HEK293 (cell line): Measurements from ENCODE around the gene ZNF594.

Experiments used
- CTCF ChIA-PET: fragments of 350-600 bp; formaldehyde crosslinking; extraction: SDS; loops from one replicate; lab custom pipeline; 2021; ENCODE audit warnings: antibody characterized with exemption; lab: Yijun Ruan, JAX
- POLR2A ChIA-PET: fragments of 300-600 bp; formaldehyde crosslinking; extraction: SDS; loops from one replicate; lab custom pipeline; 2020; ENCODE audit warnings: antibody characterized with exemption, inconsistent platforms; lab: Yijun Ruan, JAX
- H3K27ac ChIP-seq: fragments of 200-500 bp; sonication (Bioruptor generic); 2 replicates; pipeline ENCODE4 v1.5.1; 2014; ENCODE audit warnings: low read depth, low read length, control low read depth, inconsistent platforms; ENCODE audit errors: extremely low read depth
- H3K36me3 ChIP-seq, 2 experiments: fragments of 200-500 bp in 1 of 2; sonication (Bioruptor generic) in 1 of 2; 1 replicate in 1 of 2; 2 replicates in 1 of 2; pipeline ENCODE4 v1.5.1; 2014 to 2017; ENCODE audit warnings: inconsistent platforms in 2 of 2, low read length in 2 of 2; ENCODE audit not compliant: control insufficient read depth in 2 of 2, insufficient read depth in 1 of 2
- H3K4me1 ChIP-seq: fragments of 200-500 bp; sonication (Bioruptor generic); 2 replicates; pipeline ENCODE4 v1.5.1; 2014; ENCODE audit warnings: mild to moderate bottlenecking, low read length, inconsistent platforms; ENCODE audit not compliant: control insufficient read depth, insufficient read depth
- H3K4me3 ChIP-seq: 2 replicates; pipeline ENCODE4 v1.5.1; 2011; ENCODE audit warnings: low read depth, mild to moderate bottlenecking, control low read depth, low read length, moderate library complexity
- H3K9me3 ChIP-seq: fragments of 200-500 bp; sonication (Bioruptor generic); 2 replicates; pipeline ENCODE4 v1.5.1; 2014; ENCODE audit warnings: low read depth, low read length, inconsistent platforms; ENCODE audit not compliant: control insufficient read depth, insufficient read depth
- HOXD13 ChIP-seq: sonication (generic); formaldehyde crosslinking; IDR thresholded peaks from 2 replicates; pipeline ENCODE4 v1.8.0; 2022; ENCODE audit warnings: missing genetic modification reagents, borderline replicate concordance
- PRDM2 ChIP-seq: fragments of 450-650 bp; formaldehyde crosslinking; IDR thresholded peaks from 2 replicates; pipeline ENCODE4 v1.5.1; 2016; ENCODE audit warnings: missing biosample characterization, missing genetic modification characterization, borderline replicate concordance
- SALL2 ChIP-seq: fragments of 450-650 bp; formaldehyde crosslinking; IDR thresholded peaks from 2 replicates; pipeline ENCODE4 v1.5.0; 2017; ENCODE audit warnings: missing biosample characterization, mild to moderate bottlenecking, missing genetic modification characterization, borderline replicate concordance
- SETDB1 ChIP-seq: IDR thresholded peaks from one replicate; pipeline ENCODE4 v1.6.1; 2017; ENCODE audit warnings: mild to moderate bottlenecking, low read length, moderate library complexity, mixed read lengths; ENCODE audit not compliant: insufficient read length
- SP3 ChIP-seq: fragments of 450-650 bp; formaldehyde crosslinking; IDR thresholded peaks from 2 replicates; pipeline ENCODE4 v1.5.1; 2016; ENCODE audit warnings: missing biosample characterization, missing genetic modification characterization
- ZNF114 ChIP-seq: fragments of 450-650 bp; formaldehyde crosslinking; IDR thresholded peaks from 2 replicates; pipeline ENCODE4 v1.5.0; 2017; ENCODE audit warnings: missing biosample characterization, missing genetic modification characterization
- ZNF132 ChIP-seq: fragments of 450-650 bp; formaldehyde crosslinking; IDR thresholded peaks from 2 replicates; pipeline ENCODE4 v1.5.1; 2017; ENCODE audit warnings: missing biosample characterization, missing genetic modification characterization, borderline replicate concordance
- ZNF133 ChIP-seq: fragments of 450-650 bp; formaldehyde crosslinking; IDR thresholded peaks from 2 replicates; pipeline ENCODE4 v1.5.1; 2016; ENCODE audit warnings: missing biosample characterization, missing genetic modification characterization
- ZNF175 ChIP-seq: fragments of 450-650 bp; formaldehyde crosslinking; IDR thresholded peaks from 2 replicates; pipeline ENCODE4 v1.5.1; 2016; ENCODE audit warnings: missing biosample characterization, missing genetic modification characterization
- ZNF184 ChIP-seq: fragments of 450-650 bp; IDR thresholded peaks from 2 replicates; pipeline ENCODE4 v1.5.1; 2018; ENCODE audit warnings: missing biosample characterization, mild to moderate bottlenecking, missing genetic modification characterization
- ZNF24 ChIP-seq: fragments of 450-650 bp; formaldehyde crosslinking; IDR thresholded peaks from 2 replicates; pipeline ENCODE4 v1.5.1; 2016; ENCODE audit warnings: missing biosample characterization, missing genetic modification characterization
- ZNF341 ChIP-seq: fragments of 450-650 bp; formaldehyde crosslinking; IDR thresholded peaks from 2 replicates; pipeline ENCODE4; 2016; ENCODE audit warnings: low read depth, missing biosample characterization, missing genetic modification characterization
- ZNF449 ChIP-seq: fragments of 450-650 bp; formaldehyde crosslinking; IDR thresholded peaks from 2 replicates; pipeline ENCODE4 v1.5.1; 2017; ENCODE audit warnings: missing biosample characterization, mild to moderate bottlenecking, missing genetic modification characterization, moderate library complexity
- ZNF514 ChIP-seq: fragments of 450-650 bp; formaldehyde crosslinking; IDR thresholded peaks from 2 replicates; pipeline ENCODE4 v1.5.1; 2016; ENCODE audit warnings: missing biosample characterization, missing genetic modification characterization
- ZNF548 ChIP-seq: fragments of 450-650 bp; formaldehyde crosslinking; IDR thresholded peaks from 2 replicates; pipeline ENCODE4 v1.5.1; 2016; ENCODE audit warnings: missing biosample characterization, missing genetic modification characterization
- ZNF571 ChIP-seq: fragments of 450-650 bp; formaldehyde crosslinking; IDR thresholded peaks from 2 replicates; pipeline ENCODE4 v1.5.0; 2017; ENCODE audit warnings: missing biosample characterization, missing genetic modification characterization
- ZNF785 ChIP-seq: fragments of 450-650 bp; formaldehyde crosslinking; IDR thresholded peaks from 2 replicates; pipeline ENCODE4 v1.5.1; 2016; ENCODE audit warnings: missing biosample characterization, missing genetic modification characterization
- ZNF791 ChIP-seq: fragments of 450-650 bp; formaldehyde crosslinking; IDR thresholded peaks from 2 replicates; pipeline ENCODE4 v1.5.1; 2016; ENCODE audit warnings: missing biosample characterization, missing genetic modification characterization
- ZSCAN4 ChIP-seq: fragments of 450-650 bp; formaldehyde crosslinking; IDR thresholded peaks from 2 replicates; pipeline ENCODE4 v1.5.1; 2017; ENCODE audit warnings: missing biosample characterization, missing genetic modification characterization
- TF ChIP-seq, protein P1 (sequence below): fragments of 450-650 bp; formaldehyde crosslinking; IDR thresholded peaks from 2 replicates; pipeline ENCODE4 v1.5.1; 2016; ENCODE audit warnings: missing biosample characterization, missing genetic modification characterization
- TF ChIP-seq, protein P2 (sequence below): fragments of 450-650 bp; formaldehyde crosslinking; IDR thresholded peaks from 2 replicates; pipeline ENCODE4 v1.5.1; 2016; ENCODE audit warnings: missing biosample characterization, missing genetic modification characterization

ZNF594 gene

DNA sequence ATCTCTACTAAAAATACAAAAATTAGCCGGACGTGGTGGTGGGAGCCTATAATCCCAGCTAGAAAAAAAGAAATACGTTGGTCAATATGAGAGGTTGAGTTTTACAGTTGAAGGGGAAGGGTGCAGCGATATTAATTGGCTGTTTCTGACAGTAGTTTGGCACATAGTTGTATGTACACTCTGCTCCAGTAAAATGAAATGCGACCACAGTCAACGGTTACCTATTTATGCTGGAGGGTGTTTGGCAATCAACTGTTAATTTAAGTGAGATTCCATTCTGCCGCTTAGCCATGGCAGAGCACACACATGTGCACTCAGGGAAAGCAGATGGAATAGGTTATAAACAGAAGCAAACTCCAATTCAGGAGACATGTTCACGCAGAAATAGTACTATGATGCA lies 9.3 kb upstream of the ZNF594 start:
- H3K36me3 ChIP-seq = no peaks in the 10 kb centered on the region; a peak in 1 of 3 replicates
- H3K27ac ChIP-seq = no peak overlapping the region
- no peaks in the 10 kb centered on the region for H3K9me3 ChIP-seq
- TF ChIP-seq ZNF24 (tag by site-specific recombination) (no peak), ZNF184 (tag by site-specific recombination) (no peak), ZNF791 (tag by site-specific recombination) (no peak), SETDB1 (no peak), SALL2 (tag by site-specific recombination) (no peak), ZNF571 (tag by site-specific recombination) (no peak), ZNF785 (tag by site-specific recombination) (no peak), ZNF548 (tag by site-specific recombination) (no peak), SP3 (no peak), ZNF114 (no peak)
- TF ChIP-seq, protein P1, sequence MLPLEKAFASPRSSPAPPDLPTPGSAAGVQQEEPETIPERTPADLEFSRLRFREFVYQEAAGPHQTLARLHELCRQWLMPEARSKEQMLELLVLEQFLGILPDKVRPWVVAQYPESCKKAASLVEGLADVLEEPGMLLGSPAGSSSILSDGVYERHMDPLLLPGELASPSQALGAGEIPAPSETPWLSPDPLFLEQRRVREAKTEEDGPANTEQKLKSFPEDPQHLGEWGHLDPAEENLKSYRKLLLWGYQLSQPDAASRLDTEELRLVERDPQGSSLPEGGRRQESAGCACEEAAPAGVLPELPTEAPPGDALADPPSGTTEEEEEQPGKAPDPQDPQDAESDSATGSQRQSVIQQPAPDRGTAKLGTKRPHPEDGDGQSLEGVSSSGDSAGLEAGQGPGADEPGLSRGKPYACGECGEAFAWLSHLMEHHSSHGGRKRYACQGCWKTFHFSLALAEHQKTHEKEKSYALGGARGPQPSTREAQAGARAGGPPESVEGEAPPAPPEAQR (tag by site-specific recombination) = no peak
- CTCF ChIA-PET = interaction anchor here (0.6 to 1.7 kb wide), 2 partner anchors 9 to 37 kb away, joined by 3 to 9 read pairs; no protein-coding TSS in a partner anchor
- POLR2A ChIA-PET = no interaction called here
- no peak overlapping the region for H3K4me3 ChIP-seq
- H3K4me1 ChIP-seq = no peaks in the 10 kb centered on the region

DNA sequence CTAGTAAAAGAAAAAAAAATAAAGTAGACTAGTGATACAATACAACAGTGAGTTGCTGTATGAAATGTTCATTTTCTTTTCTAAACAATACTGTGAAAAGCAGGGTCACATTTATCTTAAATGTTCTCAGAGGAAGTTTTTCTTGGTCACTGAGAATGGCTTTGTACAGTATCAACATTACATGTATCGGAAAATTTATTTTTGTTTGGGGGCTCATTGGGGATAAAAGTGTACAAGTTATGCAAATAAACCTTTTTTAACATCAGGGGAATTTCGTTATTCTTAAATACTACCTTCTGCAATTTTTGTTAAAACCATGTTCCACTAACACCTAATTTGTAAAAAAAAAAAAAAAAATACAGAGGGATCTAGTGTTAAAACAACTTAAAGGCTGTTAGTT lies 8.7 kb upstream of the ZNF594 start:
- Histone ChIP-seq H3K4me3 (no peak overlapping the region), H3K36me3 (no peaks in the 10 kb centered on the region; a peak in 1 of 3 replicates), H3K27ac (no peak overlapping the region), H3K4me1 (no peaks in the 10 kb centered on the region), H3K9me3 (no peaks in the 10 kb centered on the region)
- CTCF ChIA-PET = interaction anchor here (0.7 to 1.7 kb wide), 3 partner anchors 37 to 542 kb away, joined by 4 to 9 read pairs (median 5); partner anchors contain the start of gene C1QBP
- POLR2A ChIA-PET = no interaction called here
- TF ChIP-seq ZNF184 (tag by site-specific recombination) (no peak), ZSCAN4 (tag by site-specific recombination) (no peak), ZNF341 (tag by site-specific recombination) (no peak), ZNF514 (no peak), ZNF133 (tag by site-specific recombination) (no peak), ZNF175 (tag by site-specific recombination) (no peak), ZNF132 (tag by site-specific recombination) (no peak), ZNF449 (no peak), ZNF24 (tag by site-specific recombination) (no peak), HOXD13 (no peak), PRDM2 (tag by site-specific recombination) (no peak)
- TF ChIP-seq, protein P2, sequence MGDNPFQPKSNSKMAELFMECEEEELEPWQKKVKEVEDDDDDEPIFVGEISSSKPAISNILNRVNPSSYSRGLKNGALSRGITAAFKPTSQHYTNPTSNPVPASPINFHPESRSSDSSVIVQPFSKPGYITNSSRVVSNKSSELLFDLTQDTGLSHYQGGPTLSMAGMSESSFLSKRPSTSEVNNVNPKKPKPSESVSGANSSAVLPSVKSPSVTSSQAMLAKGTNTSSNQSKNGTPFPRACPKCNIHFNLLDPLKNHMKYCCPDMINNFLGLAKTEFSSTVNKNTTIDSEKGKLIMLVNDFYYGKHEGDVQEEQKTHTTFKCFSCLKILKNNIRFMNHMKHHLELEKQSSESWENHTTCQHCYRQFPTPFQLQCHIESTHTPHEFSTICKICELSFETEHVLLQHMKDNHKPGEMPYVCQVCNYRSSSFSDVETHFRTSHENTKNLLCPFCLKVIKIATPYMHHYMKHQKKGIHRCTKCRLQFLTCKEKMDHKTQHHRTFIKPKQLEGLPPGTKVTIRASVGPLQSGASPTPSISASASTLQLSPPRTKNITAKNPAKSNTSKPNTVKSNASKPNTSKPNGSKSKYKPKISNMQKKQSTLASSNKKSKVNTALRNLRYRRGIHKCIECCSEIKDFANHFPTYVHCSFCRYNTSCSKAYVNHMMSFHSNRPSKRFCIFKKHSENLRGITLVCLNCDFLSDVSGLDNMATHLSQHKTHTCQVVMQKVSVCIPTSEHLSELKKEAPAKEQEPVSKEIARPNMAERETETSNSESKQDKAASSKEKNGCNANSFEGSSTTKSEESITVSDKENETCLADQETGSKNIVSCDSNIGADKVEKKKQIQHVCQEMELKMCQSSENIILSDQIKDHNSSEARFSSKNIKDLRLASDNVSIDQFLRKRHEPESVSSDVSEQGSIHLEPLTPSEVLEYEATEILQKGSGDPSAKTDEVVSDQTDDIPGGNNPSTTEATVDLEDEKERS (tag by site-specific recombination) = no peak
